Measurements from ENCODE around the gene DAPK2.

The DAPK2 gene

GRCh38 chr15:63992300-63992699 is 54.0 kb downstream of the DAPK2 start:
- no peaks in the 10 kb centered on the region for H3K9me3 ChIP-seq
- peak overlapping the region; percentile 96 for H3K27ac ChIP-seq
- no peaks in the 10 kb centered on the region for H3K27me3 ChIP-seq
- TF ChIP-seq CTCF (IDR thresholded peaks at IDR 0.05): no peak
- no peak overlapping the region for H3K4me3 ChIP-seq (ENCODE audit: low read depth in 1 of 2, low read length in 1 of 2)
- peaks cover under 1% of the 10 kb centered on the region for H3K36me3 ChIP-seq
- peaks cover 78 to 87% of the 10 kb centered on the region in 2 experiments for H3K4me1 ChIP-seq (ENCODE audit: control insufficient read depth in 1 of 2, insufficient read depth in 1 of 2, low read depth in 1 of 2, low read length in 1 of 2)

- Histone ChIP-seq H3K9me3 (no peaks in the 10 kb centered on the region), H3K4me1 (ENCODE audit: control insufficient read depth in 1 of 2, insufficient read depth in 1 of 2, low read depth in 1 of 2, low read length in 1 of 2) (peaks cover 84 to 93% of the 10 kb centered on the region in 2 experiments), H3K27me3 (no peaks in the 10 kb centered on the region), H3K27ac (peak overlapping the region; percentile 96), H3K4me3 (ENCODE audit: low read depth in 1 of 2, low read length in 1 of 2) (peak overlapping the region in 1 of 2 experiments; percentile 25), H3K36me3 (no peaks in the 10 kb centered on the region)
- TF ChIP-seq CTCF (IDR thresholded peaks at IDR 0.05): no peak
These were observed 54.6 kb downstream of the DAPK2 start for GRCh38 chr15:63991706-63992105.

GRCh38 chr15:63990454-63990853 is 55.8 kb downstream of the DAPK2 start:
- H3K4me3 ChIP-seq (ENCODE audit: low read depth in 1 of 2, low read length in 1 of 2): peak overlapping the region; percentile 0 to 25
- no peaks in the 10 kb centered on the region for H3K27me3 ChIP-seq
- peaks cover 95 to 97% of the 10 kb centered on the region in 2 experiments for H3K4me1 ChIP-seq (ENCODE audit: control insufficient read depth in 1 of 2, insufficient read depth in 1 of 2, low read depth in 1 of 2, low read length in 1 of 2)
- no peaks in the 10 kb centered on the region for H3K36me3 ChIP-seq
- no peak for TF ChIP-seq CTCF (IDR thresholded peaks at IDR 0.05)
- peak overlapping the region; percentile 96 for H3K27ac ChIP-seq
- no peaks in the 10 kb centered on the region for H3K9me3 ChIP-seq

- peak overlapping the region in 1 of 2 experiments; percentile 37 for H3K4me3 ChIP-seq (ENCODE audit: low read depth in 1 of 2, low read length in 1 of 2)
These were observed 58.4 kb downstream of the DAPK2 start for GRCh38 chr15:63987796-63988378.

GRCh38 chr15:63986751-63987341 is 59.4 kb downstream of the DAPK2 start:
- Histone ChIP-seq H3K27me3 (no peaks in the 10 kb centered on the region), H3K36me3 (peaks cover 14% of the 10 kb centered on the region), H3K4me1 (ENCODE audit: control insufficient read depth in 1 of 2, insufficient read depth in 1 of 2, low read depth in 1 of 2, low read length in 1 of 2) (peaks cover 99 to 100% of the 10 kb centered on the region in 2 experiments), H3K4me3 (ENCODE audit: low read depth in 1 of 2, low read length in 1 of 2) (peak overlapping the region; percentile 33 to 37), H3K9me3 (no peaks in the 10 kb centered on the region), H3K27ac (peak overlapping the region; percentile 96)
- TF ChIP-seq CTCF (IDR thresholded peaks at IDR 0.05): peak; percentile 3

More at GRCh38 chr15:63987796-63988378, 58.4 kb downstream of the DAPK2 start:
- Histone ChIP-seq H3K9me3 (no peaks in the 10 kb centered on the region), H3K27ac (peak overlapping the region; percentile 96), H3K4me1 (ENCODE audit: control insufficient read depth in 1 of 2, insufficient read depth in 1 of 2, low read depth in 1 of 2, low read length in 1 of 2) (peaks cover 100% of the 10 kb centered on the region in 2 experiments), H3K27me3 (no peaks in the 10 kb centered on the region), H3K36me3 (peaks cover 6% of the 10 kb centered on the region)
- no peak for TF ChIP-seq CTCF (IDR thresholded peaks at IDR 0.05)
